ENCODE results near the gene IL9.

Gene IL9

DNA sequence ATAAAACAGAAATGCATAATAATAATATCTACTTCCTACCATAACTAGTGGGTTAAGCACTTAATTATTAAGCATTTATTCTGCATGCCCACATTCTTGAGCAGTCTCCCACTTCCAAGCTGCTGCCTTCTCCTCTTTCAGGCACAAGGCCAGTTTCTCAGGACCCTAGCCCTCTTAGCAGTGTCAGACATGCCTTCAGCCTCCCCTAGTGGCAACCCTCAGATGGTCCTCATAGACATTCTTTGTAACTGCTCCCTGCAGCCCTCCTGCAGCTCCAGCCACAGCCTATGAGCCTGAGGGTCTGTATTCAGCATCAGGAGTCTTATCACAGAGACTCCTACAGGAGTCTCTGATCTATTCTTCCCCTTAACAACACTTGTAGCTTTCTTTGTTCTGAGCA lies 3.9 kb downstream of the IL9 start:
- no peak for DNase-seq (ENCODE audit: low read depth in 4 of 4, low spot score in 1 of 4)

DNA sequence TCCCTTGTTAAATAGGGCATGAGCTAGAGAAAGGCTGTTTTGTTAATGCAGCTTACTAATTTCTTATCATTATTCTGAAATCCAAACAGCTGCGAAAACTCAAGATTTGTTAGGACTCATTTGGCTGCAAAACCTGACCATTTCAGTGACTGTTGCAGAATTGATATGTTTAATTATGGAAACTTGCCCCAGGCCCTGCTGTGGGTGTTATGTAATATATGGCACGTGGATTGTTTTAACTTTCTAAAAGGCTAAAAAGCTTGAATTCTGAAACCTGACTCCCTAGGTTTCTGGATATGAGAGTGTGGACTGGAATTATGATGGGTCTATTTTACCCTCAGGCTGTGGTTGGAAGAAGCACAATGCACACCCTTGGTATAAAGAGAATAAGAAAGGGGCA lies 4.4 kb downstream of the IL9 start:
- DNase-seq (ENCODE audit: low read depth in 4 of 4, low spot score in 1 of 4), result no peak

DNA sequence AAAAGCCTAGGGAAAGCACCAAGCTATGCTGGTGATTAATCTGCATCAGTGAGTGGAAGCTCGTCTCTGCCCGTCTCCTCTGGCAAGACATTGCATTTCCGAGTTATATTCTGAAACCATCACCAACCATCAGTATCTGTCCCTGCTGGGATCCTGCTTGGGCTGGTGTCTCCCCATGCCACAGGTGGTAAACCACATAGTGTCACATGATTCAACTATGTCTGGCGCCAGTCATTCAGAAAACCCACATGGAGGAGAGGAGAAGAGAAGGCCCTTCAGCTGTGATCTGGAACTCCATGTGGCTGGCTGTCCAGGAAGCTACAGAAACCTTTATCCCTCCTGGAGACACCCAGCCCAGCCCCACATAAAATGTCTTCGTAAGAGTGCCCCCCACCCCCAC lies 4.8 kb downstream of the IL9 start:
- DNase-seq (ENCODE audit: low read depth in 4 of 4, low spot score in 1 of 4), result peak in 2 of 4 experiments; percentile 5 to 36

DNA sequence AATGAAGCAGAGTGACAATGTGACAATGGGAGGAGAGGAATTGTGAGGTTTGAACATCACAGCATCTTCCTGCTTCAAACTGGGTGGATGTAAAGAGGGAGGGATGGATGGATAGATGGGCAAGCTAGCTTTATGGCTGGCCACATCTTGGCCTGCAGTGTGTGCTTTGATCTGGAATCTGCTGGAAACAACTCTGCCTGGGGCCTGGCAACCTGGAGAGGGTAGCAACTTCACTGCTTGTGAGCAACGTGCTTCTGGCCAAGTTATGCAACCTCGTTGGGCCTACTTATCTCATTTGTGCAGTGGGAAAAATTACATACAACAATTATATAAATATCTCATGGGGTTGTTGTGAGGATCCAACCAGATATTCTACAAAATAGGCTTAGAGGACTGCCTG lies 5.3 kb downstream of the IL9 start:
- no peak for DNase-seq (ENCODE audit: low read depth in 4 of 4, low spot score in 1 of 4)

DNA sequence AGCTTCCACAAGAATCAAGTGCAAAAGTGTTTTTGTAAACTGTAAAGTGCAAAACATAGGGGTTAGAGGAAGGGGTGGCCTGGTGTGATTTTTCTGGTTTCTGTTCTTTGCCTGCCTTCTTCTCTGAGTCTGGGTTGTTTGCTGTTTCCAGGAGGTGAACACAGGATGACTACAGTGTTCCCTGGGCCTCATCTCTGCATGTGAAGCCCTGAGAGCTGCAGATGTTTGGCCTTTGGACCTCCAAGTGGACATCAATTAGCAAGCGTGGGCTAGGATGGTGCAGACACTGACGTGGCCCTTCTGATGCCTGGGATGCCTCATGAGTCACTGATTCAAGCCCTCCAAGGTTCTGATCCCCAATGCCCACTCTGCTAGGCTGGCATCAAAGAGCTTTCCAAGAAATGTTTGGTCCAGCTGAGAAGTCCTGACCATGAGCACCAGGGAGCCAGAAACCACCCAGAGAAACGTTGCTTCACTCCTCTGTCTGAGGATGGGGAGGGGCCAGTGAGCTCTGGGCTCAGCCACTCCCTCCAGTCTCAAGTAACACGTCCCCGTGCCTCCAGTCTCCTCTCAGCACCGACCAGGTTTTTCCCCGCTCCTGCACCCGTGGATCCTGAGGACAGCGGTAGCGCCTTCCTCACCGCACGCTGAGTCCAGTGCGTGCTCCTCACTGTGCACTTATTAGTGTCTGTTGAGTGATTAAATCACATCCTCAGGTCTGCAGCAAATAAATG lies 7.6 kb downstream of the IL9 start:
- no peak for DNase-seq (ENCODE audit: low read depth in 4 of 4, low spot score in 1 of 4)

- peak; percentile 25 to 43 (median 38) for DNase-seq (ENCODE audit: low read depth in 4 of 4, low spot score in 1 of 4)
Observed at GRCh38 chr5:135887447-135887864, 8.2 kb downstream of the IL9 start.

- DNase-seq (ENCODE audit: low read depth in 4 of 4, low spot score in 1 of 4), result no peak
Observed at GRCh38 chr5:135886136-135886535, 9.5 kb downstream of the IL9 start.

- no peak for DNase-seq (ENCODE audit: low read depth in 4 of 4, low spot score in 1 of 4)
Observed at GRCh38 chr5:135885031-135885430, 10.6 kb downstream of the IL9 start.

GRCh38 chr5:135883441-135883840 lies 12.2 kb downstream of the IL9 start:
- no peak for DNase-seq (ENCODE audit: low read depth in 4 of 4, low spot score in 1 of 4)

GRCh38 chr5:135883026-135883425 lies 12.6 kb downstream of the IL9 start:
- DNase-seq (ENCODE audit: low read depth in 4 of 4, low spot score in 1 of 4), result no peak

DNA sequence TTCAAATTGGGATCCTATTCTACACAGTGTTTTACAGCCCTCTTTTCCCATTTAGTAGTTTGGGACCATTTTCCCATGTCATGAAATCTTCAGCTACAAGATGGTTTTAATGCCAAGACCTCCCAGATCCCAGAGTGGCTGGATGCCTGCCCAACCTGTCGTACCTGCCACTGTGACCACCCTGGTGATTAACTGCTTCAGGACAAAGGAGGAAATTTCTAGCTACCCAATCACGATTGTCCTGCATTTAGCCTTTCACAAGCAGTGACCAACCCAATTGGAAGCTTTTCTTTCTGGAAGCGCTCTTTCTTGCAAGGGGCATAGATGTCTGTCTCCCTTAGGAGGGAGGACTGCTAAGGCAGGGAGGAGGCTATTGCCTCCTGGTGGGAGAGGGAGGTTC lies 13.8 kb downstream of the IL9 start:
- DNase-seq (ENCODE audit: low read depth in 4 of 4, low spot score in 1 of 4), result no peak

GRCh38 chr5:135881244-135881643 lies 14.4 kb downstream of the IL9 start:
- DNase-seq (ENCODE audit: low read depth in 4 of 4, low spot score in 1 of 4), result no peak

DNA sequence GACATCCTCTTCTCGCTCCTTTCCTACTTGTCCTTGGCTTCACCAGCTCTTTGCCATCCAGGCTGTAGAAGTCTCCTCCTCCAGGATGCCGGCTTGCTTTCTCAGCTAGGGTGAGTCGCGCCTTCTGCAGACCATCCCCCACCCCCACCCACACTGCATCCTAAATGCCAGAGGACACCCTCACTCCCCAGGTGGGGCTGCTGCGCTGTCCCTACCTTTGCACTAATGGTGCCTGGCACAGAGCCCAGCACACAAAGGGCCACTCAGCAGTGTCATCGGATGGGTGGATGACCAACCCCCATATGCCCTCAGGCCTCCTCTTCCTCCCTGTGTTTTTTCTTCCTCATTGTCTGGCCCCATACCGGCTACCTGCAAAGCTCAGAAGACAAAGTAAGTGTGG lies 14.8 kb downstream of the IL9 start:
- DNase-seq (ENCODE audit: low read depth in 4 of 4, low spot score in 1 of 4), result no peak

DNA sequence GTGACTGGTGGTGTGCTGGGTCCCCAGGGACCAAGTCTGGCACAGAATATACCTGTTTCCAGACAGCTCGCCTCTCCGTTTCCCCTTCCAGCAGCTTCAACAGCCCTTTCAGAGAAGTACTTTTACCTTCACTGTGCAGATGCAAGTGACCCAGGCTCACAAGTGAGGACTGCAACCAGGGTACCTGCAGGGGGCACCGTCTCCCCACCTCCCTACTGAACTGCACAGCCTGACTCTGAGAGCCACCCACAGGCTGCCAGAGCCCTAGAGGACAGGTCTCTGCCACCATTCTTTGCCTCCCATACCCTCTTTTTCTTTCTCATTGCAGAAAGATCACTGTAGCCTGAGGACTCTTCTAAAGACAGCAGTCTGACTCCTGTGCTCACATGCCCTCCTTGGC lies 15.4 kb downstream of the IL9 start:
- no peak for DNase-seq (ENCODE audit: low read depth in 4 of 4, low spot score in 1 of 4)

GRCh38 chr5:135879591-135879990 lies 16.1 kb downstream of the IL9 start:
- no peak for DNase-seq (ENCODE audit: low read depth in 4 of 4, low spot score in 1 of 4)

DNA sequence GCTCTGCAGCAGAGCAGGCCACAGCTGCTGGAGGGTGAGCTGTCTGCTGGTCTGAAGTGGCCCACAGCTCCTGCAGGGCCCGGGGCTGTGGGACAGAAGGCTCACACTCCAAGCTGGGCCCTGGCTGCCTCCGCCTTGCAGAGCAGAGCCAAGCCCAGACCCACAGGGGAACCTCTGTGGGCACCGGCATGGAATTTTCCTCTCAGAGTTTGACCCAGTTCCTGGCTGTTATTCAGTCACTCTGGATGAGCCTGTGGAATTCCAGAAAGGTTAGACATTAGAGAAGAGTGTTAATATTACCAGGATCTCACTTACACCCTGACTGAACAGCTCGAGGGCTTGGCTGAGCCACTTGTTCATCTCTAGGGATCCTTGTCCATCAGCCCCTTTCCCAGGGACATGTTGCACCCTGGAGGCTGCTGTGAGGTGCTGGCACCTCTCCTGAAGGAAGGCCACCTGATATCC lies 17.5 kb downstream of the IL9 start:
- DNase-seq (ENCODE audit: low read depth in 4 of 4, low spot score in 1 of 4), result no peak

GRCh38 chr5:135877570-135878155 lies 18.0 kb downstream of the IL9 start:
- no peak for DNase-seq (ENCODE audit: low read depth in 4 of 4, low spot score in 1 of 4)

GRCh38 chr5:135876146-135876545 lies 19.5 kb downstream of the IL9 start:
- no peak for DNase-seq (ENCODE audit: low read depth in 4 of 4, low spot score in 1 of 4)

GRCh38 chr5:135875567-135875966 lies 20.1 kb downstream of the IL9 start:
- DNase-seq (ENCODE audit: low read depth in 4 of 4, low spot score in 1 of 4), result no peak

GRCh38 chr5:135874461-135874860 lies 21.2 kb downstream of the IL9 start:
- DNase-seq (ENCODE audit: low read depth in 4 of 4, low spot score in 1 of 4), result no peak

- no peak for DNase-seq (ENCODE audit: low read depth in 4 of 4, low spot score in 1 of 4)
Observed at GRCh38 chr5:135873831-135874230, 21.8 kb downstream of the IL9 start.

DNA sequence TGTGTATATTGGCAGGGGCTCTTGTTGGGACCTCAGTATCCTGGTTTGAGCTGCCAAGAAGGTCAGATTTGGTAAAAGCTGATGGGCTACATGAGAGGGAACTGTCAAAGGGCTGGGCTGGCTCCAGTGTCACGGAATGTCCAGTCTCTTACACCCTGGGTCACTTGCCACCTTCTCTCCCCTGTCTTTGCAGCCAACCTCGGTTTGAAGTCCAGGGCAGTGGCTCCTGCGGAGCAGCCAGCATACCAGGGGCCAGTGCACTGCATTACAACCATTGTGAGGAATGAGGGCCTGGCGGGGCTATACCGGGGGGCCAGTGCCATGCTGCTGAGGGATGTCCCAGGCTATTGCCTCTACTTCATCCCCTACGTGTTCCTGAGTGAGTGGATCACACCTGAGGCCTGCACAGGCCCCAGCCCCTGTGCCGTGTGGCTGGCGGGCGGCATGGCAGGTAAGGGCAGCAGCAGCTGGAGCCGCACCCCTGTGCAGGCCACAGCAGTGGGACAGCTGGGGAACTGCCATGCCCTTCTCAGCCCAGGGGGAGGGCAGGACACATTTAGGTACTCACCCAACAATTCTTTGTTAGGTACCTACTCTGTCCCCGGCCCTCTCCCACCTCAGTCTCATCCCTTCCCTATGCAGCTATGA lies 24.2 kb downstream of the IL9 start:
- no peak for DNase-seq (ENCODE audit: low read depth in 4 of 4, low spot score in 1 of 4)
